GM21447 (cell line): ENCODE measurements around the gene TP53.
A peak's percentile ranks its signal among the peaks of the same experiment; 100 is the strongest.
"Not testable (repeated sequence)": the region's sequence is repeated elsewhere in the genome, so short reads cannot be mapped to it uniquely, and the experiment has no call there.

Experiments used
- ATAC-seq: cut with Tn5 transposase; IDR thresholded peaks from one replicate; pipeline ENCODE4 v1.9.1; 2021; ENCODE audit not compliant: unreplicated experiment

TP53 gene

GRCh38 chr17:7632492-7632894 lies 54.8 kb downstream of the TP53 start:
- ATAC-seq: no peak

GRCh38 chr17:7631398-7632380 lies 55.6 kb downstream of the TP53 start:
- ATAC-seq: no peak

- no peak for ATAC-seq
These were observed 57.2 kb downstream of the TP53 start, which contains the start of gene SHBG for GRCh38 chr17:7629939-7630571. SHBG (plus strand) TSS chr17:7630135; CDS start chr17:7630173, 38 bp downstream.

GRCh38 chr17:7627250-7628121 lies 59.8 kb downstream of the TP53 start, which contains the start of gene SAT2:
SAT2 (minus strand) TSS chr17:7627821; CDS start chr17:7627635, 186 bp downstream.
- ATAC-seq: peak; percentile 83

GRCh38 chr17:7626956-7627249 lies 60.4 kb downstream of the TP53 start:
- ATAC-seq: no peak

GRCh38 chr17:7626307-7626706 lies 61.0 kb downstream of the TP53 start:
- no peak for ATAC-seq

GRCh38 chr17:7625749-7626148 lies 61.5 kb downstream of the TP53 start:
- ATAC-seq: not testable (repeated sequence)

- no peak for ATAC-seq
These were observed 63.6 kb downstream of the TP53 start for GRCh38 chr17:7623661-7624060.

GRCh38 chr17:7620835-7621234 lies 66.5 kb downstream of the TP53 start:
- ATAC-seq: no peak

GRCh38 chr17:7618608-7619007 lies 68.7 kb downstream of the TP53 start:
- ATAC-seq: no peak
